Ishikawa (cell line): ENCODE results near the gene DACH1.

Experiments used
- CEBPB ChIP-seq: IDR thresholded peaks from 2 replicates; pipeline ENCODE4 v1.6.1; 2012
- EGR1 ChIP-seq: IDR thresholded peaks from 2 replicates; pipeline ENCODE4 v1.6.1; 2012
- EP300 ChIP-seq: IDR thresholded peaks from 2 replicates; pipeline ENCODE4 v1.6.1; 2012; ENCODE audit warnings: borderline replicate concordance
- FOXM1 ChIP-seq: IDR thresholded peaks from 2 replicates; pipeline ENCODE4 v1.6.1; 2012; ENCODE audit warnings: low read depth, borderline replicate concordance
- MAX ChIP-seq: IDR thresholded peaks from 2 replicates; pipeline ENCODE4 v1.6.1; 2012
- RAD21 ChIP-seq: IDR thresholded peaks from 2 replicates; pipeline ENCODE4 v1.6.1; 2012; ENCODE audit warnings: low read depth
- REST ChIP-seq: IDR thresholded peaks from 2 replicates; pipeline ENCODE4 v1.6.1; 2012; ENCODE audit warnings: low read depth, mild to moderate bottlenecking
- TAF1 ChIP-seq: IDR thresholded peaks from 2 replicates; pipeline ENCODE4 v1.6.1; 2012; ENCODE audit warnings: low read depth, mild to moderate bottlenecking
- TCF12 ChIP-seq: IDR thresholded peaks from 2 replicates; pipeline ENCODE4 v1.6.1; 2012; ENCODE audit warnings: low read depth
- USF1 ChIP-seq: IDR thresholded peaks from 2 replicates; pipeline ENCODE4 v1.6.1; 2012
- YY1 ChIP-seq: IDR thresholded peaks from 2 replicates; pipeline ENCODE4 v1.6.1; 2012; ENCODE audit warnings: low read depth

- TF ChIP-seq EGR1 = no peak
- TF ChIP-seq EP300 = no peak
- TF ChIP-seq RAD21 = no peak
- no peak for TF ChIP-seq MAX
- TF ChIP-seq CEBPB = no peak
- TF ChIP-seq FOXM1 = no peak
- no peak for TF ChIP-seq YY1
- TF ChIP-seq REST = no peak
- TF ChIP-seq TAF1 = no peak
- TF ChIP-seq TCF12 = no peak
- no peak for TF ChIP-seq USF1
Observed at GRCh38 chr13:71596116-71596515, 270.9 kb downstream of the DACH1 start.
